Heart right ventricle (tissue), 16 donors: ENCODE data around the gene GPS1. TPM values are rescaled to one million over a fixed set of nuclear protein-coding genes. Genes with fewer than 3 reads are reported as not detected.

Experiments
- ATAC-seq, 8 donors: fragments of 200-7000 bp; cut with Tn5 transposase; one replicate each; pipeline ENCODE4 v1.9.1; 2020; ENCODE audit warnings: mild to moderate bottlenecking in 8 of 8, moderate library complexity in 8 of 8, moderate number of reproducible peaks in 1 of 8
- DNase-seq, 2 donors: peaks; one replicate each; pipeline ENCODE4 v3.0.0-alpha.2; 2020
- H3K27ac ChIP-seq, 10 donors: fragments of 200-600 bp; sonication (generic) in 2 of 10; one replicate each; pipeline versions ENCODE4 v1.5.0 to v1.8.0; 2020 to 2022; ENCODE audit warnings: mild to moderate bottlenecking in 3 of 10
- H3K27me3 ChIP-seq, 7 donors: fragments of 200-600 bp; one replicate each; pipeline ENCODE4 v1.8.0; 2021 to 2022; ENCODE audit warnings: mild to moderate bottlenecking in 2 of 7
- H3K36me3 ChIP-seq, 9 donors: fragments of 200-600 bp; sonication (generic) in 1 of 9; one replicate each; pipeline versions ENCODE4 v1.5.0 to v1.8.0; 2020 to 2022; ENCODE audit warnings: mild to moderate bottlenecking in 2 of 9
- H3K4me1 ChIP-seq, 9 donors: fragments of 200-600 bp; sonication (generic) in 1 of 9; one replicate each; pipeline versions ENCODE4 v1.5.0 to v1.8.0; 2020 to 2022; ENCODE audit warnings: mild to moderate bottlenecking in 4 of 9
- H3K4me3 ChIP-seq, 10 donors: fragments of 200-600 bp; sonication (generic) in 2 of 10; one replicate each; pipeline versions ENCODE4 v1.5.0 to v1.8.0; 2020 to 2022; ENCODE audit warnings: mild to moderate bottlenecking in 7 of 10, moderate library complexity in 2 of 10
- H3K9me3 ChIP-seq, 11 donors: fragments of 200-600 bp in 10 of 11; sonication (generic) in 2 of 11; one replicate each; pipeline versions ENCODE4 v1.5.0 to v1.8.0; 2013 to 2022; ENCODE audit warnings: mild to moderate bottlenecking in 2 of 11, control low read depth in 1 of 11, moderate library complexity in 1 of 11
- whole genome bisulfite sequencing, 2 donors: extraction: QIAGEN DNeasy Blood & Tissue Kit; methylation state at CpG; one replicate each; pipeline ENCODE4 v1.1.7; 2013; ENCODE audit warnings: inconsistent platforms in 1 of 2; 5-methylcytosine and 5-hydroxymethylcytosine counted together
- intact Hi-C, 10 donors: fragments of 100-400 bp; cut with DNase I; formaldehyde crosslinking; loops; one replicate each; pipeline versions ENCODE4 v1.11.1 to v1.14.2; 2022
- polyA plus RNA-seq, 2 donors: library from polyadenylated mRNA; stranded (reverse); fragments of 200-250 nt; gene quantifications; one replicate each; pipeline ENCODE4 v1.2.3, GENCODE V29; 2013
- total RNA-seq, 10 donors: library from RNA; stranded (reverse); fragmentation: NEBNext Ultra II Directional in 3 of 10; extraction: Animal tissue kit (Norgen Biotek cat#: 25700) in 3 of 10; gene quantifications; one replicate each; pipeline versions ENCODE4 v1.2.1 to v1.2.4, GENCODE V29; 2021 to 2023
- TF ChIP-seq, protein P1 (sequence below), 9 donors: fragments of 200-600 bp; sonication (generic) in 2 of 9; IDR thresholded peaks; one replicate each; pipeline versions ENCODE4 v1.5.0 to v1.8.0; 2021 to 2022; ENCODE audit warnings: antibody characterized with exemption in 9 of 9, mild to moderate bottlenecking in 5 of 9, moderate library complexity in 1 of 9
- donor health status: Arrhythmogenic right ventricular cardiomyopathy.
- donor health status: ischemic (EF 13 %, LVEDD 7.1; RV severe dilation, severe dysfunction).
- donor health status: healthy with polysubstance abuse.
- donor health status: DM: no; HTN: yes; CAD: no.
- donor health status: DM: no; HTN: no; CAD: no.
- donor health status: ischemic (EF 25% LVEDD 6.9; RV normal size, moderate dysfunction).
- donor health status: ischemic (EF 25% LVEDD 5.7; RV mildly dilated, moderate dysfunction).
- donor health status: healthy.
- donor health status: DM: yes; HTN: yes; CAD: no.
- donor health status: Ischemic cardiomyopathy.
- donor health status: ischemic (EF 35%, LVEDD 5.7; RV mildly dilated, moderate dysfunction).
- donor health status: nonischemic (EF 11% LVEDD 7.7; RV severe dilation, severe dysfunction).
- donor health status: DM: yes; HTN: yes; CAD: no.
- donor health status: PGD.
- donor health status: ischemic (EF 29% LVEDD 5.4; RV normal size, mild dysfunction).
- donor health status: nonischemic (EF 23%, LVEDD 6.1; RV moderate dilation, normal function).

GPS1 gene
- total and polyA plus RNA-seq, 12 donors = 68.9 to 183 (median 81.9) TPM

- no peaks in the 10 kb centered on the region for H3K27me3 ChIP-seq
- TF ChIP-seq, protein P1, sequence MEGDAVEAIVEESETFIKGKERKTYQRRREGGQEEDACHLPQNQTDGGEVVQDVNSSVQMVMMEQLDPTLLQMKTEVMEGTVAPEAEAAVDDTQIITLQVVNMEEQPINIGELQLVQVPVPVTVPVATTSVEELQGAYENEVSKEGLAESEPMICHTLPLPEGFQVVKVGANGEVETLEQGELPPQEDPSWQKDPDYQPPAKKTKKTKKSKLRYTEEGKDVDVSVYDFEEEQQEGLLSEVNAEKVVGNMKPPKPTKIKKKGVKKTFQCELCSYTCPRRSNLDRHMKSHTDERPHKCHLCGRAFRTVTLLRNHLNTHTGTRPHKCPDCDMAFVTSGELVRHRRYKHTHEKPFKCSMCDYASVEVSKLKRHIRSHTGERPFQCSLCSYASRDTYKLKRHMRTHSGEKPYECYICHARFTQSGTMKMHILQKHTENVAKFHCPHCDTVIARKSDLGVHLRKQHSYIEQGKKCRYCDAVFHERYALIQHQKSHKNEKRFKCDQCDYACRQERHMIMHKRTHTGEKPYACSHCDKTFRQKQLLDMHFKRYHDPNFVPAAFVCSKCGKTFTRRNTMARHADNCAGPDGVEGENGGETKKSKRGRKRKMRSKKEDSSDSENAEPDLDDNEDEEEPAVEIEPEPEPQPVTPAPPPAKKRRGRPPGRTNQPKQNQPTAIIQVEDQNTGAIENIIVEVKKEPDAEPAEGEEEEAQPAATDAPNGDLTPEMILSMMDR (IDR thresholded peaks at IDR 0.05) = no peak
- 91 to 92% methylated on average over 19 to 20 of the region's 20 CpGs for WGBS, 2 donors
- intact Hi-C loops = loop anchor here in 1 of 10 donors (10.0 kb wide), 1 partner anchor 56 kb away; no protein-coding TSS in a partner anchor
- peaks cover 12 to 35% (median 27%) of the 10 kb centered on the region in 9 donors for H3K4me1 ChIP-seq
- no peak for ATAC-seq
- DNase-seq = peak in 1 of 2 donors; percentile 8
- no peaks in the 10 kb centered on the region for H3K9me3 ChIP-seq
- no peak overlapping the region for H3K27ac ChIP-seq
- H3K4me3 ChIP-seq = no peak overlapping the region
- H3K36me3 ChIP-seq = peaks cover 0 to 42% (median 13%) of the 10 kb centered on the region in 9 donors
Measured at GRCh38 chr17:82048571-82048971, 3.1 kb upstream of the GPS1 start.

- H3K4me1 ChIP-seq = peaks cover 12 to 39% (median 28%) of the 10 kb centered on the region in 9 donors
- TF ChIP-seq, protein P1 (IDR thresholded peaks at IDR 0.05) = no peak
- WGBS, 2 donors = 93% methylated on average over 8 of the region's 8 CpGs
- H3K27me3 ChIP-seq = no peaks in the 10 kb centered on the region
- no peaks in the 10 kb centered on the region for H3K9me3 ChIP-seq
- no peak overlapping the region for H3K27ac ChIP-seq
- DNase-seq (no peak), ATAC-seq (no peak)
- H3K4me3 ChIP-seq = no peak overlapping the region
- peaks cover 0 to 47% (median 18%) of the 10 kb centered on the region in 9 donors for H3K36me3 ChIP-seq
- intact Hi-C loops = loop anchor here in 1 of 10 donors (10.0 kb wide), 1 partner anchor 56 kb away; no protein-coding TSS in a partner anchor
Measured at GRCh38 chr17:82049106-82049505, 2.6 kb upstream of the GPS1 start.

DNA sequence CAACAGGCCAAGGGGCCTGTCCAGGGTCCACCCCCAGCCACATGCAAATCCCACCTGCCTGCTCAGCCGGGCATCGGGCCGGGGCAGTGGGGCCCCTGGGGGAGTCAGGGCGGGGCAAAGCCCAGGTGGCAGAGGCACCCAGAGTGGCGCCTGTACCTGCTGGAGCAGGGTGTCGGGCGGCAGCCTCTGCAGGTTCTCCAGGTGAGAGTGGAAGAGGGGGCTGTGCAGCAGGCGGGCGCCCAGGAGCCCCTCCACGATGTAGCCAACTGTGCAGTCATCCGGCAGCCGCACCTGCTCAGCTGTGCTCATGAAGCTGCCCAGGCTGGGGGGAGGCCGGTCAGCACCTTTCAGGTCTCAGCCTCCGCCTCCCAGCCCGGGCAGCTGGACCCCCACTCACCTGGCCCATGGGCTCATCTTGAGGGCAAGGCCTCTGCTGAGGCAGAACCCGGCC, 2.2 kb upstream of the GPS1 start:
- peaks cover 0 to 51% (median 18%) of the 10 kb centered on the region in 9 donors for H3K36me3 ChIP-seq
- intact Hi-C loops = loop anchor here in 1 of 10 donors (10.0 kb wide), 1 partner anchor 55 kb away; no protein-coding TSS in a partner anchor

DNA sequence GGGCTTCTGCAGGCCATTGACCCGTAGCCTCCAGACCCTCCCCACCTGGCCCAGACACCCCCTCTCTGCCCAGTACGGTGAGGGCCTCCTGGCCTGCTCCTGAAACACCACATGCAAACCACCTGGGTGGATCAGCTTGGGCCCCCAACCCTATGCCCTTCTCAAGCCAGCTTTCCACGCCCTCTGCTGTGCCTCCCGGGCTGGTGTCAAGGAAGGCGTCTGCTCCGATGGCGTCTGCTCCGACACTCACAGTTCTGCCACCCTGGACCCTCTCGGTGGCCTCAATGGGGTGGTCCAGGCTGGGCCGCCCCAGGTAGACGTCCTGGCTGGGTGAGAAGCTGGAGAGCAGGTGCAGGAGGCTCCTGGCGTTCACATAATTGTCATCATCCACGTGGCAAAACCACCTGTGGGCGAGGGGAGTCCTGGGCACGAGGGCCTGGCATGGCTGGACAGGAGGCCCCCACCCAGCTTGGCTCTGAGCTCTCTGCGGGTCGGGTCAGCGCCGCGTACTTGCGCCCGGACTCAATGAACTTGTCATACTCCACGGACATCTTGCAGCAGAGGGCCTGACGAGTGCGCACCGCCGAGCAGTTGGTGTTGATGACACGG, 1.4 kb upstream of the GPS1 start:
- H3K27me3 ChIP-seq = no peaks in the 10 kb centered on the region
- intact Hi-C loops = loop anchor here in 1 of 10 donors (5.0 kb wide), 1 partner anchor 47 kb away; the partner anchor contains the start of gene FASN
- H3K9me3 ChIP-seq = no peaks in the 10 kb centered on the region
- peak overlapping the region in 4 of 10 donors; percentile 61 to 79 (median 70) for H3K27ac ChIP-seq
- DNase-seq = peak in 1 of 2 donors; percentile 7
- ATAC-seq = no peak
- H3K4me3 ChIP-seq = peak overlapping the region in 9 of 10 donors; percentile 73 to 97 (median 86)
- WGBS, 2 donors = 90 to 91% methylated on average over 28 of the region's 28 CpGs
- peaks cover 12 to 39% (median 28%) of the 10 kb centered on the region in 9 donors for H3K4me1 ChIP-seq
- H3K36me3 ChIP-seq = peaks cover 0 to 58% (median 18%) of the 10 kb centered on the region in 9 donors
- TF ChIP-seq, protein P1 (IDR thresholded peaks at IDR 0.05) = no peak

More for the DNA sequence above, 2.2 kb upstream of the GPS1 start:
- peaks cover 12 to 39% (median 28%) of the 10 kb centered on the region in 9 donors for H3K4me1 ChIP-seq
- no peaks in the 10 kb centered on the region for H3K27me3 ChIP-seq
- ATAC-seq (peak in 1 of 8 donors; percentile 5), DNase-seq (peak in 1 of 2 donors; percentile 10)
- WGBS, 2 donors = 97% methylated on average over 16 of the region's 16 CpGs
- no peaks in the 10 kb centered on the region for H3K9me3 ChIP-seq
- no peak overlapping the region for H3K4me3 ChIP-seq
- no peak overlapping the region for H3K27ac ChIP-seq
- TF ChIP-seq, protein P1 (IDR thresholded peaks at IDR 0.05) = no peak
